Endothelial cell (in vitro differentiated cells): ENCODE measurements around the gene FOXO6. TPM values are rescaled to one million over a fixed set of nuclear protein-coding genes. Genes with fewer than 3 reads are reported as not detected.

Source experiments
- DNase-seq: peaks from one replicate; pipeline ENCODE4 v3.0.0; 2021; ENCODE audit warnings: low spot score
- H3K27ac Mint-ChIP-seq: one replicate; pipeline ENCODE4 v1.8.0; 2021; ENCODE audit warnings: mixed read lengths, inconsistent platforms; ENCODE audit not compliant: unreplicated experiment
- H3K27me3 Mint-ChIP-seq: one replicate; pipeline ENCODE4 v1.8.0; 2021; ENCODE audit warnings: mild to moderate bottlenecking, moderate library complexity, mixed read lengths, inconsistent platforms; ENCODE audit not compliant: unreplicated experiment
- H3K36me3 Mint-ChIP-seq: one replicate; pipeline ENCODE4 v1.8.0; 2021; ENCODE audit warnings: mild to moderate bottlenecking, low read depth, mixed read lengths, inconsistent platforms; ENCODE audit not compliant: unreplicated experiment
- H3K4me1 Mint-ChIP-seq: one replicate; pipeline ENCODE4 v1.8.0; 2021; ENCODE audit warnings: mild to moderate bottlenecking, mixed read lengths, inconsistent platforms; ENCODE audit not compliant: unreplicated experiment
- H3K4me3 Mint-ChIP-seq: one replicate; pipeline ENCODE4 v1.8.0; 2021; ENCODE audit warnings: mild to moderate bottlenecking, mixed read lengths, inconsistent platforms; ENCODE audit not compliant: unreplicated experiment
- H3K9me3 Mint-ChIP-seq: one replicate; pipeline ENCODE4 v1.8.0; 2021; ENCODE audit warnings: mixed read lengths, inconsistent platforms; ENCODE audit not compliant: unreplicated experiment
- total RNA-seq: library from RNA; stranded (reverse); fragmentation: NEBNext Ultra II Directional; extraction: Animal tissue kit (Norgen Biotek cat#: 25700); gene quantifications from one replicate; pipeline ENCODE4 v1.2.1, GENCODE V29; 2021; ENCODE audit not compliant: unreplicated experiment
- TF ChIP-seq, protein P1 (sequence below): fragments of 200-600 bp; sonication (generic); IDR thresholded peaks from one replicate; pipeline ENCODE4 v1.5.0; 2021; ENCODE audit warnings: antibody characterized with exemption; ENCODE audit not compliant: unreplicated experiment

FOXO6 gene
- total RNA-seq, 1 donor from 2014 or later = 0.23 TPM

GRCh38 chr1:41374711-41375110 lies 13.5 kb downstream of the FOXO6 start:
- peaks cover 16% of the 10 kb centered on the region for H3K4me1 Mint-ChIP-seq
- DNase-seq = no peak
- H3K4me3 Mint-ChIP-seq = no peak overlapping the region

DNA sequence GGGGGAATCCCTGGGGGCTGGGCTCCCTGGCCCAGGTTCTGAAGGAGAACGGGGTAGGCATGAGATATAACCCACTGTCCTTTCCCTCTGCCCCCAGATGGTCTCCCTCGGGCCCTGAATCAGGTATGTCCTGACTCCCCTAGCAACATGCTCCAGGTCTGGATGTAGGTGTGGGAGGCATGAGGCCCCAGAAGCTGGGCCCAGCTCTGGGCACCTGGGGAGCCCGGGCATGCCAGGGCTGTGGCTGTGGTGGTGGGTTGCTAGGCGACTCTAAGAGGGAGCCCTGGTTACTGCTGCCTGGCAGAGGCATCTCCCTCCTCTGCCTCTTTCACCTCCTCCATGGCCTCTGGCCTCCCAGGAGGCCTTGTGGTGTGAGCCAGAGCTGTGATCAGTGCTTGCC lies 16.2 kb downstream of the FOXO6 start:
- no peak for DNase-seq
- H3K4me3 Mint-ChIP-seq = no peak overlapping the region
- H3K27me3 Mint-ChIP-seq = peaks cover 24% of the 10 kb centered on the region
- peaks cover 3% of the 10 kb centered on the region for H3K36me3 Mint-ChIP-seq
- TF ChIP-seq, protein P1, sequence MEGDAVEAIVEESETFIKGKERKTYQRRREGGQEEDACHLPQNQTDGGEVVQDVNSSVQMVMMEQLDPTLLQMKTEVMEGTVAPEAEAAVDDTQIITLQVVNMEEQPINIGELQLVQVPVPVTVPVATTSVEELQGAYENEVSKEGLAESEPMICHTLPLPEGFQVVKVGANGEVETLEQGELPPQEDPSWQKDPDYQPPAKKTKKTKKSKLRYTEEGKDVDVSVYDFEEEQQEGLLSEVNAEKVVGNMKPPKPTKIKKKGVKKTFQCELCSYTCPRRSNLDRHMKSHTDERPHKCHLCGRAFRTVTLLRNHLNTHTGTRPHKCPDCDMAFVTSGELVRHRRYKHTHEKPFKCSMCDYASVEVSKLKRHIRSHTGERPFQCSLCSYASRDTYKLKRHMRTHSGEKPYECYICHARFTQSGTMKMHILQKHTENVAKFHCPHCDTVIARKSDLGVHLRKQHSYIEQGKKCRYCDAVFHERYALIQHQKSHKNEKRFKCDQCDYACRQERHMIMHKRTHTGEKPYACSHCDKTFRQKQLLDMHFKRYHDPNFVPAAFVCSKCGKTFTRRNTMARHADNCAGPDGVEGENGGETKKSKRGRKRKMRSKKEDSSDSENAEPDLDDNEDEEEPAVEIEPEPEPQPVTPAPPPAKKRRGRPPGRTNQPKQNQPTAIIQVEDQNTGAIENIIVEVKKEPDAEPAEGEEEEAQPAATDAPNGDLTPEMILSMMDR = no peak
- H3K27ac Mint-ChIP-seq = no peak overlapping the region
- H3K9me3 Mint-ChIP-seq = no peaks in the 10 kb centered on the region
- H3K4me1 Mint-ChIP-seq = peaks cover 4% of the 10 kb centered on the region

More at GRCh38 chr1:41374711-41375110, 13.5 kb downstream of the FOXO6 start:
- no peaks in the 10 kb centered on the region for H3K9me3 Mint-ChIP-seq
- TF ChIP-seq, protein P1 = no peak
- peaks cover 18% of the 10 kb centered on the region for H3K27me3 Mint-ChIP-seq
- peaks cover 3% of the 10 kb centered on the region for H3K36me3 Mint-ChIP-seq
- no peak overlapping the region for H3K27ac Mint-ChIP-seq

DNA sequence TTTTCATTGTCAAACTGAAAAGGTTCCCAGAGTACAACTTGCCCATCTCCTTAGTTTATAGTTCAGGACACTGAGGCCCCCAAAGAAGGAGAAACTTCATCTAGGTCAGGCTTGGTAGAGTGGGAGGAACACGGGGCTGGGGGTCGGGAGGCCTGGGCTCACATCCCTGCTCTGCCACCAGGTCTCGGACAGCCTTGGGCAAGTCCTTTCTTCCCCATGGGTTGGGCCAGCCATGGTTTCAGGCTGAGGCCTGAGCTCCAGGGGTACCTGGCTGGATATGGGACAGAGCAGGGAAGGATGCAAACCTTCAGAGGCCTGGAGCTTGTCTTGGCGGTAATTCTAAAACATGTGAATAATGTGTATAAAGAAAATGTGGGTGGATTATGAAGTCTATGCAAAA lies 17.0 kb downstream of the FOXO6 start:
- Mint-ChIP-seq H3K36me3 (peaks cover 3% of the 10 kb centered on the region), H3K9me3 (no peaks in the 10 kb centered on the region), H3K4me1 (peaks cover 2% of the 10 kb centered on the region), H3K27me3 (peaks cover 19% of the 10 kb centered on the region), H3K4me3 (no peak overlapping the region), H3K27ac (no peak overlapping the region)
- DNase-seq = no peak
- TF ChIP-seq, protein P1 = no peak

DNA sequence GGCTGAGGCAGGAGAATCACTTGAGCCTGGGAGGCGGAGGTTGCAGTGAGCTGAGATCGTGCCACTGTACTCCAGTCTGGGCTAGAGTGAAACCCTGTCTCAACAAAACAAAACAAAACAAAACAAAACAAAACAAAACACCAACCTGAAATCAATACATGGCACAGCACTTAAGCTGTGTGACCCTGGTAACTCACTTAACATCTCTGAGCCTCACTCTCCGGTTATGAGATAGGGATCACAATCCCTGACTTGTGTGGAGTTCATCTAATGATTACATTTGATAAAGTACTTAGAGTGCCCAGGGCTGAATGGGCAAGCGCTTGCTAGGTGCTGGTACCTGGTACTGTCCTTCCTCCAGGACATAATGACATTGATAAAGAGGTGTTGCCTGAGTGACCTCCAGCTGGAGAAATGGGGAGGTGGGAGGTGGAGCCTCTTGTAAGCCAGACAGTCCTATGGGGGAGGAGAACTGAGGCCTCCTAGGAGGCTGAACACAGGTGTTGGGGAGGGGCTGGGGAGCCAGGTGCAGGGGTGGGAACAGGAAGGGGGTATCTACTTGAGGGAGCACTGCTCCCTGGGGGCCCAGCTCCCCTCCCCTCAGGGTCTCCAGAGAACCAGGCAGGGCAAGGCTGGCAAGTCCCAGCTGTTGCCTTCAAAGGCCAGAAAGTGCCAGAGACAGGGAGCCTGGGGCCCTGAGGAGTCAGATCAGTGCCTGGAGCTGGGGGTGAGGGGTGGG lies 17.9 kb downstream of the FOXO6 start:
- no peak overlapping the region for H3K4me3 Mint-ChIP-seq
- no peak for DNase-seq
- H3K27me3 Mint-ChIP-seq = peaks cover 23% of the 10 kb centered on the region
- no peaks in the 10 kb centered on the region for H3K9me3 Mint-ChIP-seq
- no peak overlapping the region for H3K27ac Mint-ChIP-seq
- TF ChIP-seq, protein P1 = no peak
- peaks cover 9% of the 10 kb centered on the region for H3K36me3 Mint-ChIP-seq
- H3K4me1 Mint-ChIP-seq = peaks cover 4% of the 10 kb centered on the region

DNA sequence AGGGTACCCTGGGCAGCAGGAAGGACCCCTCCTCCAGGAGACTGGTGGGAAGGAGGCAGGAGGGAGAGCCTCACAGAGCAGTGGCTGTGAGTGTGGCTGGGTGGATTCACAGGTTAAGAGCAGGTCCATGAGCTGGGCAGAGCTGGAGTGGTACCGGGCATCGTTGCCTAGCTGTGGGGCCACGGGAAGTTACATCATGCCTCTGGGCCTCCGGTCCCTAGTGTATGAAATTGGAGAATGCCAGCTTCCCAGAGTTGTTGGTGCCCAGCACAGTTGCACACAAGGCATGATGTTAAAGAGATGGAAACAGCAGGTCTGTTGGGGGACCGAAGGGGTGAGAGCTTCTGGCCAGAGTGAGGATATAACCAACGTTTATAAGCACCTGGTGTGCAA lies 18.5 kb downstream of the FOXO6 start:
- no peak overlapping the region for H3K27ac Mint-ChIP-seq
- no peak for DNase-seq
- peaks cover 4% of the 10 kb centered on the region for H3K4me1 Mint-ChIP-seq
- H3K36me3 Mint-ChIP-seq = peaks cover 11% of the 10 kb centered on the region
- no peak overlapping the region for H3K4me3 Mint-ChIP-seq
- H3K9me3 Mint-ChIP-seq = no peaks in the 10 kb centered on the region
- TF ChIP-seq, protein P1 = no peak
- H3K27me3 Mint-ChIP-seq = peaks cover 29% of the 10 kb centered on the region
